ENCODE results near the gene RRAS. TPM values are rescaled to one million over a fixed set of nuclear protein-coding genes. Genes with fewer than 3 reads are reported as not detected.

RRAS gene
- total and polyA plus RNA-seq, 12 donors: 6.8 to 180 (median 42.3) TPM

DNA sequence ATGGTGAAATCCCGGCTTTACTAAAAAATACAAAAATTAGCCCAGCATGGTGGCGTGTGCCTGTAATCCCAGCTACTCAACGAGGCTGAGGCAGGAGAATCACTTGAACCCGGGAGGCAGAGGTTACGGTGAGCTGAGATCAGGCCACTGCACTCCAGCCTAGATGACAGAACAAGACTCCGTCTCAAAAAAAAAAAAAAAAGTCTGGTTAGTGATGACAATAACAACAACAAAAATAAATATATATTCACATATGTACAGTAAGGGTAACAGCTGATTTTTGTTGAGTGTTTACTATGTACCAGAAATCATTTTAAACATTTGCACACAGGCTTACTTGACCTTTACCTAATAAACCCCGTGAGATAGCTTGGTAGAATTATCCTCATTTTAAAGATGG is 23.0 kb downstream of the RRAS start:
- H3K36me3 ChIP-seq (replicated peaks in 1 of 2): peaks cover 0 to 51% of the 10 kb centered on the region in 2 donors
- TF ChIP-seq POLR2A (IDR thresholded peaks at IDR 0.05): no peak
- TF ChIP-seq, protein P1, sequence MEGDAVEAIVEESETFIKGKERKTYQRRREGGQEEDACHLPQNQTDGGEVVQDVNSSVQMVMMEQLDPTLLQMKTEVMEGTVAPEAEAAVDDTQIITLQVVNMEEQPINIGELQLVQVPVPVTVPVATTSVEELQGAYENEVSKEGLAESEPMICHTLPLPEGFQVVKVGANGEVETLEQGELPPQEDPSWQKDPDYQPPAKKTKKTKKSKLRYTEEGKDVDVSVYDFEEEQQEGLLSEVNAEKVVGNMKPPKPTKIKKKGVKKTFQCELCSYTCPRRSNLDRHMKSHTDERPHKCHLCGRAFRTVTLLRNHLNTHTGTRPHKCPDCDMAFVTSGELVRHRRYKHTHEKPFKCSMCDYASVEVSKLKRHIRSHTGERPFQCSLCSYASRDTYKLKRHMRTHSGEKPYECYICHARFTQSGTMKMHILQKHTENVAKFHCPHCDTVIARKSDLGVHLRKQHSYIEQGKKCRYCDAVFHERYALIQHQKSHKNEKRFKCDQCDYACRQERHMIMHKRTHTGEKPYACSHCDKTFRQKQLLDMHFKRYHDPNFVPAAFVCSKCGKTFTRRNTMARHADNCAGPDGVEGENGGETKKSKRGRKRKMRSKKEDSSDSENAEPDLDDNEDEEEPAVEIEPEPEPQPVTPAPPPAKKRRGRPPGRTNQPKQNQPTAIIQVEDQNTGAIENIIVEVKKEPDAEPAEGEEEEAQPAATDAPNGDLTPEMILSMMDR (IDR thresholded peaks at IDR 0.05): no peak
- 86 to 97% (median 91%) methylated on average over 7 of the region's 7 CpGs for WGBS, 4 donors
- intact Hi-C loops (cut with DNase I): no loop called here
- H3K4me3 ChIP-seq: no peak overlapping the region
- no peak overlapping the region for H3K27ac ChIP-seq
- peaks cover 14 to 19% of the 10 kb centered on the region in 2 donors for H3K4me1 ChIP-seq (replicated peaks in 1 of 2)
- no peaks in the 10 kb centered on the region for H3K27me3 ChIP-seq
- no peak for DNase-seq
- no peaks in the 10 kb centered on the region for H3K9me3 ChIP-seq (replicated peaks in 1 of 3)

DNA sequence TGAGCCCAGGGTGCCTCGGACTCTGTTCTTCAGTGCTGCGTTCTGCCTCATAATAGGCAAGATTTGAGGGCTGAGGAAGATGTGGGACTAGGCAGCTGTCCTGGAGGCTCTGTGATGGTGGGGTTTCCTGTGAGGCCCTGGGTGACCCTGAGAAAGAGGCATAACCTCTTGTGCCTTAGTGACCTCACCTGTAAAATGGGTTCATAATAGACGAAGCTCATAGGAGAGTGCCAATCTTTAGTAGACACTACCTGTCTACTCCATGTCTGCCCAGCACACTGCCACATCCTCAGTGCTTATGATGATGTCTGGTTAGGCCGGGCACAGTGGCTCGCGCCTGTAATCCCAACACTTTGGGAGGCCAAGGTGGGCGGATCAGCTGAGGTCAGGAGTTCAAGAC is 23.4 kb downstream of the RRAS start:
- TF ChIP-seq, protein P1 (IDR thresholded peaks at IDR 0.05): no peak
- TF ChIP-seq POLR2A (IDR thresholded peaks at IDR 0.05): no peak
- H3K27me3 ChIP-seq: no peaks in the 10 kb centered on the region
- no peak for DNase-seq
- intact Hi-C loops (cut with DNase I): no loop called here
- 95 to 96% (median 95%) methylated on average over 4 to 7 of the region's 7 CpGs for WGBS, 4 donors
- no peaks in the 10 kb centered on the region for H3K9me3 ChIP-seq (replicated peaks in 1 of 3)
- no peak overlapping the region for H3K4me3 ChIP-seq
- peaks cover 0 to 47% of the 10 kb centered on the region in 2 donors for H3K36me3 ChIP-seq (replicated peaks in 1 of 2)
- no peak overlapping the region for H3K27ac ChIP-seq
- peaks cover 14 to 19% of the 10 kb centered on the region in 2 donors for H3K4me1 ChIP-seq (replicated peaks in 1 of 2)

DNA sequence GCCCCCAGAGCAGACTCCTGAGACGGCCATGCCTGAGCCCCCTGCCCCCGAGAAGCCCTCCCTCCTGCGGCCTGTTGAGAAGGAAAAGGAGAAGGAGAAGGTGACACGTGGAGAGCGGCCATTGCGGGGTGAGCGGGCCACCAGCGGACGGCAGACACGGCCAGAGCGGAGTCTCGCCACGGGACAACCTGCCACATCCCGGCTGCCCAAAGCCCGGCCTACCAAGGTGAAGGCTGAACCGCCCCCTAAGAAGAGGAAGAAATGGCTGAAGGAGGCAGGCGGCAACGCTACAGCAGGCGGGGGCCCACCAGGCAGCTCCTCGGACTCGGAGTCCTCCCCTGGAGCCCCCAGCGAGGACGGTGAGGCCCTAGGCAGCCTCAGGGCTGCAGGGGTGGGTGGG is 24.1 kb downstream of the RRAS start:
- Histone ChIP-seq H3K27me3 (no peaks in the 10 kb centered on the region), H3K4me3 (no peak overlapping the region), H3K9me3 (replicated peaks in 1 of 3) (no peaks in the 10 kb centered on the region), H3K36me3 (replicated peaks in 1 of 2) (peaks cover 0 to 48% of the 10 kb centered on the region in 2 donors), H3K4me1 (replicated peaks in 1 of 2) (peaks cover 14 to 19% of the 10 kb centered on the region in 2 donors), H3K27ac (no peak overlapping the region)
- WGBS, 4 donors: 94 to 98% (median 96%) methylated on average over 20 to 23 of the region's 23 CpGs
- TF ChIP-seq, protein P1 (IDR thresholded peaks at IDR 0.05): no peak
- TF ChIP-seq POLR2A (IDR thresholded peaks at IDR 0.05): no peak
- intact Hi-C loops (cut with DNase I): no loop called here
- DNase-seq: no peak

DNA sequence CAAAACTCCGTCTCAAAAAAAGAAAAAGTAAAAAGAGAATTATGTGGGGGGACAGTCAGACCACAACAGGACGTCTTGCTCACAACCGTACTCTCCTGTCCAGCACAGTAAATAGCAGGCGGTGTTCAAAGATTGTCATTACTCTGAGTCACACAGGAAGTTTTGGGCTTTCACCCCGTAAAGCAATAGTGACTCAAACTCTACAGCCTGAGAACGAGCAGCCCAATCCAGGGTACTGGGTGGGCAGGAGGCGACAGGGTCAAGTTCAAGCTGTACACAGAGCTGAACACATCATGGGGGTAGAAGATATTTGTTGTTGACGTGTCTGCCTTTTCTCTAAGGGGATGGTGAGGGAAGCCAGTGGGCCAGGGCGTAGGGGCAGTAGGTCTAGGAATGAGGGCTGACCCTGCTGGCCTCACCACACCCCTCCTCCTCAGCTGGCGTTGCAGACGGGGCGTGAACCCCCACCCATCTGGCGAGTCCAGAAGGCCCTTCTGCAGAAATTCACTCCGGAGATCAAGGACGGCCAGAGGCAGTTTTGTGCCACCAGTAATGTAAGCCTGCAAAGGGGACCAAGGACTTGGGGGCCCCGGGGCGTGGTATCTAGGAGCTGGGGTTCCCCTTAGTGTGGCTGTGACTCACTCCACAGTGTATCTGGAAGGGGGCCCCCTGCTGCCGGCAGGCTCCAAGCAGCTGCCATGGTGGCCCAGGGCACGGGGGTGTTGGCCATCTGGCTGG is 25.7 kb downstream of the RRAS start:
- H3K4me1 ChIP-seq (replicated peaks in 1 of 2): peaks cover 14 to 19% of the 10 kb centered on the region in 2 donors
- intact Hi-C loops (cut with DNase I): no loop called here
- TF ChIP-seq, protein P1 (IDR thresholded peaks at IDR 0.05): no peak
- no peak for TF ChIP-seq POLR2A (IDR thresholded peaks at IDR 0.05)
- no peak overlapping the region for H3K4me3 ChIP-seq
- peak overlapping the region in 3 of 5 donors; percentile 49 to 71 (median 69) for H3K27ac ChIP-seq
- WGBS, 4 donors: 56 to 60% (median 58%) methylated on average over 19 of the region's 19 CpGs
- DNase-seq: peak in 4 of 7 donors; percentile 46 to 62 (median 54)
- no peaks in the 10 kb centered on the region for H3K27me3 ChIP-seq
- H3K36me3 ChIP-seq (replicated peaks in 1 of 2): peaks cover 0 to 49% of the 10 kb centered on the region in 2 donors
- H3K9me3 ChIP-seq (replicated peaks in 1 of 3): no peaks in the 10 kb centered on the region

Data from adrenal gland (tissue), 12 donors.